A549 (cell line): ENCODE data around the gene TMEM115.

ENCODE experiments used
- CTCF ChIP-seq: fragments of >200 bp; sonication (Bioruptor Twin); formaldehyde crosslinking; IDR thresholded peaks from 3 replicates; pipeline ENCODE4 v1.5.1; 2016
- EHMT2 ChIP-seq: fragments of 200-600 bp; sonication (generic); IDR thresholded peaks from 2 replicates; pipeline ENCODE4 v1.6.1; 2016; ENCODE audit warnings: antibody characterized with exemption, low read depth, mild to moderate bottlenecking, moderate library complexity
- FOSL2 ChIP-seq, 2 experiments: fragments of 450-650 bp in 1 of 2; fragments of >200 bp in 1 of 2; sonication (Bioruptor Twin) in 1 of 2; formaldehyde crosslinking; IDR thresholded peaks; 2 replicates each; pipeline versions ENCODE4 v1.5.0 to v1.6.1; 2016 to 2020; ENCODE audit warnings: mild to moderate bottlenecking in 1 of 2, moderate library complexity in 1 of 2
- JUN ChIP-seq, 2 experiments: fragments of >200 bp; sonication (Bioruptor Twin); formaldehyde crosslinking; IDR thresholded peaks; 2 replicates in 1 of 2; 3 replicates in 1 of 2; pipeline ENCODE4 v1.6.1; 2016 to 2017
- POLR2A ChIP-seq: IDR thresholded peaks from 2 replicates; pipeline ENCODE4 v1.6.1; 2012; ENCODE audit warnings: mild to moderate bottlenecking, low read length
- RAD21 ChIP-seq, 2 experiments: fragments of >200 bp in 1 of 2; sonication (Bioruptor Twin) in 1 of 2; formaldehyde crosslinking in 1 of 2; IDR thresholded peaks in 1 of 2; conservative IDR thresholded peaks in 1 of 2; 2 replicates in 1 of 2; 3 replicates in 1 of 2; pipeline ENCODE4 v1.6.1; 2012 to 2018; ENCODE audit warnings: inconsistent platforms in 1 of 2

GRCh38 chr3:50382722-50383121 is 23.4 kb upstream of the TMEM115 start:
- TF ChIP-seq CTCF (no peak), RAD21 (conservative IDR thresholded peaks at IDR 0.05 in 1 of 2, IDR thresholded peaks at IDR 0.05 in 1 of 2) (no peak), FOSL2 (IDR thresholded peaks at IDR 0.05) (no peak), FOSL2 (CRISPR knock-in tag; IDR thresholded peaks at IDR 0.05) (no peak), JUN (IDR thresholded peaks at IDR 0.05) (no peak), POLR2A (no peak), EHMT2 (no peak)
